IMR-90 (cell line): ENCODE results near the gene AP2M1.

Experiments
- BHLHE40 ChIP-seq: fragments of 150-350 bp; IDR thresholded peaks from 2 replicates; pipeline ENCODE4 v1.6.1; 2016; ENCODE audit warnings: mild to moderate bottlenecking, low read depth, low read length
- CEBPB ChIP-seq: IDR thresholded peaks from 2 replicates; pipeline ENCODE4 v1.6.1; 2012; ENCODE audit warnings: low read depth, low read length, improper control_type of control experiment
- FOS ChIP-seq: fragments of 150-350 bp; IDR thresholded peaks from 2 replicates; pipeline ENCODE4 v1.6.1; 2016; ENCODE audit warnings: low read depth, low read length
- MAFK ChIP-seq: IDR thresholded peaks from 2 replicates; pipeline ENCODE4 v1.6.1; 2012; ENCODE audit warnings: low read depth, low read length, improper control_type of control experiment
- MAZ ChIP-seq: IDR thresholded peaks from 2 replicates; pipeline ENCODE4 v1.6.1; 2012; ENCODE audit warnings: low read depth, mild to moderate bottlenecking, low read length, improper control_type of control experiment, moderate library complexity, borderline replicate concordance
- MXI1 ChIP-seq: IDR thresholded peaks from 2 replicates; pipeline ENCODE4 v1.6.1; 2012; ENCODE audit warnings: low read depth, mild to moderate bottlenecking, low read length, moderate library complexity, borderline replicate concordance
- NFE2L2 ChIP-seq: fragments of 150-350 bp; IDR thresholded peaks from 2 replicates; pipeline ENCODE4 v1.6.1; 2016; ENCODE audit warnings: low read depth, mild to moderate bottlenecking, low read length
- POLR2A ChIP-seq: IDR thresholded peaks from 2 replicates; pipeline ENCODE4 v1.6.1; 2012; ENCODE audit warnings: mild to moderate bottlenecking, low read depth, low read length
- RAD21 ChIP-seq: IDR thresholded peaks from 2 replicates; pipeline ENCODE4 v1.6.1; 2012; ENCODE audit warnings: low read length, improper control_type of control experiment
- RCOR1 ChIP-seq: IDR thresholded peaks from 2 replicates; pipeline ENCODE4 v1.6.1; 2012; ENCODE audit warnings: mild to moderate bottlenecking, low read length, improper control_type of control experiment; ENCODE audit not compliant: insufficient replicate concordance
- RFX5 ChIP-seq: IDR thresholded peaks from 2 replicates; pipeline ENCODE4 v1.8.0; 2012; ENCODE audit warnings: low read depth, mild to moderate bottlenecking, low read length, moderate library complexity
- SMC3 ChIP-seq: fragments of 150-350 bp; IDR thresholded peaks from 2 replicates; pipeline ENCODE4 v1.6.1; 2016; ENCODE audit warnings: low read depth, mild to moderate bottlenecking, antibody characterized with exemption, low read length, moderate library complexity
- TF ChIP-seq, protein P1 (sequence below): conservative IDR thresholded peaks from 2 replicates; pipeline ENCODE4 v1.5.1; 2012; ENCODE audit warnings: mild to moderate bottlenecking, low read depth, low read length, improper control_type of control experiment
- TF ChIP-seq, protein P2 (sequence below): fragments of 150-350 bp; IDR thresholded peaks from 2 replicates; pipeline ENCODE4 v1.6.1; 2017; ENCODE audit warnings: mild to moderate bottlenecking, antibody characterized with exemption, low read length, low read depth

DNA sequence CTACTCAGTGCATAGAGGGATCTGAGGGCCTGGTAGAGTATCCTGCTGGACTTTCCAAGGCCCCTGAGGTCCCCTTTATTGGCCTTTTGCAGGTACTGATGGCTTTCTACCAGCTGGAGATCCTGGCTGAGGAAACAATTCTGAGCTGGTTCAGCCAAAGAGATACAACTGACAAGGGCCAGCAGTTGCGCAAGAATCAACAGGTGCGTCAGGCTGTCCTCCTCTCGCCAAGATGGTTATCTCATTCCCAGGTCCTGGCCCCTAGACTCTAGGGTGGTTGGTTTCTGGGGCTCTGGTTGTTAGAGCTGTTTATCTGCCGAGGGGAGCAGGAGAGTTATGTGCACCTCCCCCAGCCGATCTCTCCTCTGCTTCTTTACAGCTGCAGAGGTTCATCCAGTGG is 30.1 kb upstream of the AP2M1 start:
- TF ChIP-seq BHLHE40 (no peak), SMC3 (no peak), POLR2A (no peak), RAD21 (no peak), CEBPB (peak; percentile 90), MAFK (no peak), RCOR1 (no peak), NFE2L2 (no peak), FOS (no peak), MXI1 (no peak), RFX5 (no peak), MAZ (no peak)
- TF ChIP-seq, protein P1, sequence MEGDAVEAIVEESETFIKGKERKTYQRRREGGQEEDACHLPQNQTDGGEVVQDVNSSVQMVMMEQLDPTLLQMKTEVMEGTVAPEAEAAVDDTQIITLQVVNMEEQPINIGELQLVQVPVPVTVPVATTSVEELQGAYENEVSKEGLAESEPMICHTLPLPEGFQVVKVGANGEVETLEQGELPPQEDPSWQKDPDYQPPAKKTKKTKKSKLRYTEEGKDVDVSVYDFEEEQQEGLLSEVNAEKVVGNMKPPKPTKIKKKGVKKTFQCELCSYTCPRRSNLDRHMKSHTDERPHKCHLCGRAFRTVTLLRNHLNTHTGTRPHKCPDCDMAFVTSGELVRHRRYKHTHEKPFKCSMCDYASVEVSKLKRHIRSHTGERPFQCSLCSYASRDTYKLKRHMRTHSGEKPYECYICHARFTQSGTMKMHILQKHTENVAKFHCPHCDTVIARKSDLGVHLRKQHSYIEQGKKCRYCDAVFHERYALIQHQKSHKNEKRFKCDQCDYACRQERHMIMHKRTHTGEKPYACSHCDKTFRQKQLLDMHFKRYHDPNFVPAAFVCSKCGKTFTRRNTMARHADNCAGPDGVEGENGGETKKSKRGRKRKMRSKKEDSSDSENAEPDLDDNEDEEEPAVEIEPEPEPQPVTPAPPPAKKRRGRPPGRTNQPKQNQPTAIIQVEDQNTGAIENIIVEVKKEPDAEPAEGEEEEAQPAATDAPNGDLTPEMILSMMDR, result no peak
- TF ChIP-seq, protein P2, sequence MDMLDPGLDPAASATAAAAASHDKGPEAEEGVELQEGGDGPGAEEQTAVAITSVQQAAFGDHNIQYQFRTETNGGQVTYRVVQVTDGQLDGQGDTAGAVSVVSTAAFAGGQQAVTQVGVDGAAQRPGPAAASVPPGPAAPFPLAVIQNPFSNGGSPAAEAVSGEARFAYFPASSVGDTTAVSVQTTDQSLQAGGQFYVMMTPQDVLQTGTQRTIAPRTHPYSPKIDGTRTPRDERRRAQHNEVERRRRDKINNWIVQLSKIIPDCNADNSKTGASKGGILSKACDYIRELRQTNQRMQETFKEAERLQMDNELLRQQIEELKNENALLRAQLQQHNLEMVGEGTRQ, result no peak
